GM21723 (cell line): Measurements from ENCODE around the gene SEC61A1.

Experiments
- ATAC-seq: cut with Tn5 transposase; IDR thresholded peaks from one replicate; pipeline ENCODE4 v1.9.1; 2021; ENCODE audit warnings: mild to moderate bottlenecking, moderate library complexity; ENCODE audit not compliant: unreplicated experiment

The SEC61A1 gene

GRCh38 chr3:128076483-128077201, 24.4 kb downstream of the SEC61A1 start:
- ATAC-seq = no peak

GRCh38 chr3:128077202-128077624, 25.0 kb downstream of the SEC61A1 start:
- no peak for ATAC-seq

GRCh38 chr3:128077665-128078064, 25.4 kb downstream of the SEC61A1 start:
- no peak for ATAC-seq

GRCh38 chr3:128078322-128078721, 26.1 kb downstream of the SEC61A1 start:
- ATAC-seq = no peak

- no peak for ATAC-seq
Observed at GRCh38 chr3:128078875-128079274, 26.6 kb downstream of the SEC61A1 start.

GRCh38 chr3:128079823-128080222, 27.6 kb downstream of the SEC61A1 start:
- ATAC-seq = no peak

- ATAC-seq = no peak
Observed at GRCh38 chr3:128080323-128081080, 28.3 kb downstream of the SEC61A1 start.

- no peak for ATAC-seq
Observed at GRCh38 chr3:128081226-128081625, 29.0 kb downstream of the SEC61A1 start.

- ATAC-seq = no peak
Observed at GRCh38 chr3:128081846-128082245, 29.6 kb downstream of the SEC61A1 start.

GRCh38 chr3:128082546-128082945, 30.3 kb downstream of the SEC61A1 start:
- no peak for ATAC-seq

GRCh38 chr3:128083396-128083795, 31.2 kb downstream of the SEC61A1 start:
- ATAC-seq = no peak

GRCh38 chr3:128083980-128084674, 31.9 kb downstream of the SEC61A1 start:
- ATAC-seq = no peak

GRCh38 chr3:128084675-128085021, 32.4 kb downstream of the SEC61A1 start:
- no peak for ATAC-seq

- ATAC-seq = no peak
Observed at GRCh38 chr3:128089135-128089534, 36.9 kb downstream of the SEC61A1 start.

GRCh38 chr3:128091586-128091985, 39.3 kb downstream of the SEC61A1 start:
- no peak for ATAC-seq

GRCh38 chr3:128094295-128095151, 42.3 kb downstream of the SEC61A1 start:
- ATAC-seq = no peak

GRCh38 chr3:128095222-128095703, 43.0 kb downstream of the SEC61A1 start:
- ATAC-seq = peak; percentile 87

- ATAC-seq = no peak
Observed at GRCh38 chr3:128098234-128098633, 46.0 kb downstream of the SEC61A1 start.

- no peak for ATAC-seq
Observed at GRCh38 chr3:128100161-128100560, 47.9 kb downstream of the SEC61A1 start.

GRCh38 chr3:128100638-128101037, 48.4 kb downstream of the SEC61A1 start:
- no peak for ATAC-seq
